Suppressor macrophage (primary cell): ENCODE results near the gene RNLS.

Experiments
- DNase-seq, 4 experiments: peaks; one replicate each; pipeline ENCODE4 v3.0.0-alpha.2; 2020 to 2022

RNLS gene

DNA sequence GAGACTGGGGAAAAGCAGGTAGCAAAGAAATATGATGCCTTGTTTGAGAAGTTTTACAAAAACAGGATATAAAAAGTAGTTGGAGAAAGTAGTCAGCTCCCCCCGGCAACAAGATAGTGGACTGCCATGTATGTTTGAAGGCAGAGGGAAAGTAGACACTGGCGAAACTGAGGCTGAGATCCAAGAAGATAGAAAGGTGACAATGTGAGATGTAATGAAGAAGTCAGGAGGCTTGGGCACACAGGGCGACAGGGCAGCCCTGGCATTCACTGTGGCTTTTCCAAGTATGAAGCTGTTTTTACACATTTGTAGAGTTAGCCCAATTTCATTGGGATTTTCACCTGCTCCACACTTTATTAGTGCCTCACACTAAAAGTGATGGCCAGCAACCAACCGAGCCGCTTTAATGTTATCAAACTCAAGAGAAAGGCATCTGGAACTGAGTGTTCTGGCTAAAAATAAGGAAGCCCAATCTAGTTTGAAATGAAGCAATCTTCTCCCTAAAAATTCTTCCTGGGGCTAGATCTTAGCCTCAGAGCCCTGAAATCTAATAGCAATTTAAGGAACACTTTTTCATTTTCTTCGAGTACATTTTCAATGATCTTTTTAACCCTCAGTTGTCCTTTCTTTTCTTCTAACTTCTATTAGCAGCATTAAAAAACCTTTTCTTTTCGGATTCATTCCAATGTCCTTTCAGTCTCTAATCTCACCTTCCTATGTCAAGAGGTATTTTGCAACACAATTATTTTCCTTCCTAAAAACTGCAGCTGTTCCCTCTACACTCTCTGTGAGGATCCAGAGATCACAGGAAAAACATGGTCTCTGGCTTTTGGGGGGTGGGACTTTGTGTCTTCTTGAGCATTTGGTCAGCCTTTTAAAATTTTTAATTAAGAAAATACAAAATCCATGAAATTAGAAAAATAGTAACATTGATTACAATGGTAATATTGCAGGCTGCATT lies 108.0 kb downstream of the RNLS start:
- no peak for DNase-seq

- no peak for DNase-seq
Measured at GRCh38 chr10:88473989-88474883, 108.9 kb downstream of the RNLS start.

DNA sequence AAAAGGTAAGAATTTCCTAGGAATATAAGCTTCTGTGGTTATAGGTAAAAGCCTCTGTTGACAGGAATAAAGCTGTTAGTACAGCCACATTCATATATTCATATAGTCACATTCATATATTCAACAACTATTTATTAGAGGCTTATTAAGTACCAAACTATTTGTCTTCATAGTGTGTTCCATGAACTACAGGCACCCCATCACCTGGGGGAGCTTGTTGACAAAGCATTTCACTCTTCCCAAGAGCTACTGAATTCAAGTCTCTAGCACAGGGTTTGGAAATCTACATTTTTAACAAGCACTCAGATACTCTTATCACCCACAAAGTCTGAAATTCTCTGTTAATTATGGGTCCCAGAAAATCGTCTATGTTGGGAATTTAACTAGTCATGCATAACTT lies 110.6 kb downstream of the RNLS start:
- no peak for DNase-seq

GRCh38 chr10:88471899-88472298 lies 111.2 kb downstream of the RNLS start:
- DNase-seq = no peak

DNA sequence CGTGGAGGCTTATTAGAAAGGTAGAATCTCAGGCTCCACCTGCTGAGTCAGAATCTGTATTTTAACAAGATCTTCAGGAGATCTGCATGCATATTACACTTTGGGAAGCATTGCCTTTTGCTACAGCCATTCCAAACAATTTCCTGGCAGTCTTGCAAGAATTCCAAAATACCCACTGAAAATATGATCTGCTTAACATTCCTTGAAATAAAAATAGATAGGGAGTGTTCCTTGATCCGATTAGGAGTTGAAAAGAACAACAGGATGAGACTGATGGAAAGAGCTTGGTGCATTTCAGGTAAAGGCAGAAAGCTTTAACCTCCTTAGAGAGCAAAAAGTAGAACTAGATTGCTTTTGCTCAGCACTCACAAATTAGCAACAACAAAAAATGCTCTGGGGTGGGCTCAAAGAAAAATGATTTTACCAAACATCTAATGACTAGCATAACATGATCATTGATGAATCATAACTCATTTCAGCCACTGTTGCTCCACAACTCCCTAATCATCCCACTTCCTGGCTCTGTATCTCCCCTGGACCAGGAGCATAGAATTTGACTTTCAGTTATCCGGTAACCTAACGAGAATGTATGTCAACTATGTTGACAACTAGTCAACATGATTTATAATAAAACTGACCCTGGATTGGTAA lies 115.2 kb downstream of the RNLS start:
- DNase-seq = no peak

GRCh38 chr10:88466786-88467185 lies 116.3 kb downstream of the RNLS start:
- DNase-seq = no peak

DNA sequence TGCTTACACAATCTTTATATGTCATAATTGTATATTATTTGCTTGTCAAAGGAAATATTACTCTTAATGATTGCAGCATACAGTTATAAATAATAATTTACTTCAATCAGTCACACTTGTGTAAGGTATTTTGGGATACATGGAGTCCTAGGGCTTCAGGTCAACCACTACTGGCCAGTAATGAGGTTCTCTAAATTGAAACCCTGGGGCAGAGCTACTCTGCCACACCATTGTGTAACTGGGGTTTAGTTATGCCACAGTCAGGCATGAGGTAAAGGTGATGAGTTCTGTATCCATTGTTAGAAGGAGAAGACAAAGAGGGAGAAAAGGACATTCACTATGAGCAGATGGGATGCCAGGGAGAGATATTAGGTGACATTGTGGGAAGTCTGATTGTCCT lies 117.4 kb downstream of the RNLS start:
- DNase-seq = no peak

- DNase-seq = no peak
Measured at GRCh38 chr10:88463811-88464210, 119.3 kb downstream of the RNLS start.

GRCh38 chr10:88461426-88461825 lies 121.7 kb downstream of the RNLS start:
- DNase-seq = no peak

- DNase-seq = no peak
Measured at GRCh38 chr10:88459530-88459929, 123.6 kb downstream of the RNLS start.

GRCh38 chr10:88458209-88458608 lies 124.9 kb downstream of the RNLS start:
- DNase-seq = peak in 3 of 4 experiments; percentile 19 to 33 (median 31)

GRCh38 chr10:88457660-88458059 lies 125.5 kb downstream of the RNLS start:
- no peak for DNase-seq

DNA sequence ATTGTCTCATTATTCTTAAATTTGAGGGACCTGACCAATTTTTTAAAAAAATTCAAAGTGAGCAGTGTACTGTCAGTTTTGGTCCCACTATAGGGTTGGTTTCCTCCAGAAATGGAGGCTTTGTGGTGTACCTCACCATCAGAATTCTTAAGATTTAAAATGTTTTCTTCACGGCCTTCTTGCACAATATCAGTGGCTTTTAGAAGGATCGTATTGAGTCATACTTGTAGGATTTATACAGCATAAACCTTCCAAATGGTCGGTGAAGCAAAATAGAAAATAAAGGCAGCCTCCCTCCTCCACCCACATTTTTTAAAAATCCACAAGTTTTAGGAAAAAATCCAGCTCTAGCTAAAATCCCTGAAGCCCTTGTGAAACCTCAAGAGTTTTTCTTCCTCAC lies 126.4 kb downstream of the RNLS start:
- DNase-seq = peak in 2 of 4 experiments; percentile 29 to 32

- no peak for DNase-seq
Measured at GRCh38 chr10:88455831-88456230, 127.3 kb downstream of the RNLS start.

GRCh38 chr10:88450201-88450600 lies 132.9 kb downstream of the RNLS start:
- no peak for DNase-seq

DNA sequence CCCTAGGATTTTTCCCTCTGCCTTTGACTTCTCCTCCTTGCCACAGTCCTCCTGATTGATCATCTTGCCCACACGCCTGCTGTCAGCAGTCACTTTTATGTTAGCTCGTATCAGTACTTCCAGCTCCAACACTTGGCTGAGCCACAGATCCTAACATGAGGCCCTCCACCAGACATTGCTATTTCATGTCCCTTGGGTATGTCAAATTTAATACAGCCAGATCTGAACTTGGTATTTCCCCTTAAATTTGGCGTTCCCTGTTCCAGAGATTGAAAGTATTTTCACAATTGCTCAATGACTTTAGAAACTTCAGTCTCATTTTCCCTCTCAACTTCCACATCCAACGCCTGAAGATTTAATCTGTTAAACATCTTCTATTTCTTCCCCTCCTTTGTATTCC lies 140.4 kb downstream of the RNLS start:
- peak in 2 of 4 experiments; percentile 12 to 44 for DNase-seq

DNA sequence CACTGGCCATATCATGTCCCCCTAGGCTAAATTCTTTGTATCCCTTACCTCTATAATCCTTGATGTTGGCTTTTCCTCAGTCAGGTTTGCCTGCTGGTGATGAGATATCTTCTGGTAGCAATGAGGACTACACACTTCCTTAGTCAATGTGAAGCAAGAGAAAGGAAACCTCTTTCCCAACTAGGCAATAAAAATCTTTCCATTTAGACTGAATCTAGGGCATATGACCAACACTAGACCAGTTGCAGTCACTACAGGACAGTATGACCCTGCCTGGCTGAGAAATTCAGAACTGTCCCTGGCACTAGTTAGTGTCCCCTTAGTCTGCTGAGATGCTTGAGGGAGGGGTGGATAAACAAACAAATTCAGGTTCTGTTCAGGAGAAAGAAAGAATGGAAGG lies 142.6 kb downstream of the RNLS start:
- peak in 1 of 4 experiments; percentile 31 for DNase-seq

GRCh38 chr10:88439932-88440331 lies 143.2 kb downstream of the RNLS start:
- DNase-seq = no peak

GRCh38 chr10:88437411-88437810 lies 145.7 kb downstream of the RNLS start:
- no peak for DNase-seq

GRCh38 chr10:88433565-88434186 lies 149.4 kb downstream of the RNLS start:
- no peak for DNase-seq

- no peak for DNase-seq
Measured at GRCh38 chr10:88431103-88431502, 152.0 kb downstream of the RNLS start.

DNA sequence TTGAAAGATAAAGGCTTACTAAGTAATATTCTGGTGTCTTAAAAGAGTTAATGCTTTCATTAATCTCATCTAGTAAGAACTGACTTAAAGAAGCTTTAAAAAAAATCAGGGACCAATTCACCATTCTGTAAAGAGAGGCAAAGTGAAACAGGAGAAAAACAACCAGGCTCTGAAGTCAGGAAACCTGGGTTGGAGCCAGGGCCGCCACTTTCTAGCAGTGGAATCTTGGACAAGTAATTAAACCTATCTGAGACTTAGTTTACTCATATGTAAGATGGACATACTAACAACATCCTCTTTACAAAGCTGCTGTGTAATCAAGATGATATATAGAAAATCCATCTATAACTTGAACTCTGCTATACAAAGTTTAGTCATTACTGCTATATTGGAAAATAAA lies 154.1 kb downstream of the RNLS start:
- DNase-seq = no peak
